HS-27A (cell line): Measurements from ENCODE around the gene ERO1B.
A peak's percentile ranks its signal among the peaks of the same experiment; 100 is the strongest.
"Not testable (repeated sequence)": the region's sequence is repeated elsewhere in the genome, so short reads cannot be mapped to it uniquely, and the experiment has no call there.

Experiments
- DNase-seq: peaks from one replicate; pipeline ENCODE4 v3.0.0-alpha.2; 2012; ENCODE audit warnings: low read depth, missing footprints

Gene ERO1B

GRCh38 chr1:236188084-236188483 is 93.7 kb downstream of the ERO1B start:
- not testable (repeated sequence) for DNase-seq

- DNase-seq: not testable (repeated sequence)
These were observed 95.3 kb downstream of the ERO1B start for GRCh38 chr1:236186471-236186870.

- DNase-seq: no peak
These were observed 96.1 kb downstream of the ERO1B start for GRCh38 chr1:236185687-236186086.

GRCh38 chr1:236181059-236181458 is 100.7 kb downstream of the ERO1B start:
- DNase-seq: peak; percentile 8

- DNase-seq: no peak
These were observed 102.1 kb downstream of the ERO1B start for GRCh38 chr1:236179634-236180033.

GRCh38 chr1:236176337-236177336 is 105.1 kb downstream of the ERO1B start:
- no peak for DNase-seq

GRCh38 chr1:236175642-236176336 is 106.0 kb downstream of the ERO1B start:
- no peak for DNase-seq

- DNase-seq: no peak
These were observed 108.5 kb downstream of the ERO1B start for GRCh38 chr1:236173174-236173767.

GRCh38 chr1:236172041-236172579 is 109.6 kb downstream of the ERO1B start:
- no peak for DNase-seq

- DNase-seq: no peak
These were observed 112.9 kb downstream of the ERO1B start for GRCh38 chr1:236168716-236169429.

GRCh38 chr1:236167578-236167977 is 114.2 kb downstream of the ERO1B start:
- no peak for DNase-seq

GRCh38 chr1:236167154-236167553 is 114.6 kb downstream of the ERO1B start:
- no peak for DNase-seq

- no peak for DNase-seq
These were observed 115.7 kb downstream of the ERO1B start for GRCh38 chr1:236166041-236166440.
